ENCODE measurements around the gene SLC17A8.
"Not testable (repeated sequence)": the region's sequence is repeated elsewhere in the genome, so short reads cannot be mapped to it uniquely, and the experiment has no call there.

The SLC17A8 gene

DNA sequence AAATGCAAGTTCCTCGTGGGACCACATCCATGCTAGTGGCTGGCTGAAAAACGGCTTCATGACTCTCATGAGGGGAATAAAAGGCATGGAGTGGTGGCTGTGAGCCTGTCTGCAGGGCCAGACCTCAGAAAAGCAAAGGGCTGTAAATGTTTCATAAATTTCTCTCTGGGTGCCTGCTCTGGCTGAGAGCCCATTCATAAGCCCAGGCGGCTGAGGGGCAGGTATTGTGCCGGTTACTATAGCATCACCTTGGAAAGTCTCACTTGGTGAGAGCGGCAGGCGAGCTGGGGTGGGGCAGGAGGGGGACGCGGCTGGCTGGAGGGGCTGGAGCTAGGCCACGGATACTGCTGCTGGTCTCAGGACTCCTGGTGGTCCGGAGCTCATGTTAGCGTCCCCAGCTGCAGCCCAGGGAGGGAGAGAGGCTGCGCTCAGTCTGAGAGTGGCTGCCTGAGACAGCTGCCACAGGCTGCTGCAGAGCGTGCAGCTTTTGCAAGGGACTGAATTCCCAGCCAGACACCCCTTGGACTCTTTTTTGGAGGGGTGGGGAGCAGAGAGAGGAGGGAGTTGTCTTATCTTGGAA is at the start of gene SLC17A8:
Gene SLC17A8, plus strand, starts transcription at position 431 of the 580 bp plus-strand sequence. CDS start 318 bp downstream, outside the sequence.
- no peak for DNase-seq

DNA sequence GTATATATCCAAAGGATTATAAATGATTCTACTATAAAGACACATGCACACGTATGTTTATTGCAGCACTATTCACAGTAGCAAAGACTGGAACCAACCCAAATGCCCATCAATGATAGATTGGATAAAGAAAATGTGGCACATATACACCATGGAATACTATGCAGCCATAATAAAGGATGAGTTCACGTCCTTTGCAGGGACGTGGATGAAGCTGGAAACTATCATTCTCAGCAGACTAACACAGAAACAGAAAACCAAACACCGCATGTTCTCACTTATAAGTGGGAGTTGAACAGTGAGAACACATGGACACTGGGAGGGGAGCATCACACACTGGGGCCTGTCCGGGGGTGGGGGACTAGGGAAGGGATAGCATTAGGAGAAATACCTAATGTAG is 48.7 kb upstream of the SLC17A8 start:
- not testable (repeated sequence) for DNase-seq

DNA sequence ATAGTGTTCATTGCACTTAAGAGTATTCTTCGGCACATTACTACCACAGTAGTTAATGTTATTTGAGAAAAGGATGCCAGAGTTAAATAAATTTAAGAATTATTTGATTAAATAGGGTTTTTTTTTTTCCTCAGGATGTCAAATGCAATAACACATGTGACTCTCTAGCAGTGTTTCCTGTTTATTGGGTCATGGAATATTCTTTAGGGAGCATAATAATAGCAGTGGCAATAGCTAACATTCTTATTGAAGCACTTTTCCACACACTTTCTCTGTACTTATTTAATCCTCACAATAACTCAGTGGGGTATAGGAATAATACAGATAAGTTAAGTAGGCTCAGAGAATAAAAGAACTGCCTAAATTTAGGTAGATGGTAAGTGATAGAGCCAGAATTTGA is 45.6 kb upstream of the SLC17A8 start:
- no peak for DNase-seq

DNA sequence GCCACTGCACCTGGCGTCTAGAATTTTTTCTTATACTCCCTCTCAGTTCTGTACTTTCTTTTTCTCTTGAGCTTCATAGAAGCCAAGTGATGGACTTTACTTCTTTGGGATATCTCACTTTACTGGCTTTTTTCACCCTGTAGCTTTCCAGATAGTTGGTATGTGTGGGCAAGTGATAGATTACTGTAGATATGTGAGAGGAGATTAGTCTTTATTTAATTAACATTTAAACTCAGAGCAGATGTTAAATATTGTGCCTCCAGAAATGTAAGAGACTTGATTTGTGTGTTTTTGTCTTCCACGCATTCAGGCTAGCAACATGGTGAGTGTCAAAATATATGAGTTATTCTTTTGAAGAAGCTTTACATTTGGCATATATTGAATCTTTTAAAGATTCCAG is 39.5 kb upstream of the SLC17A8 start:
- DNase-seq: no peak

DNA sequence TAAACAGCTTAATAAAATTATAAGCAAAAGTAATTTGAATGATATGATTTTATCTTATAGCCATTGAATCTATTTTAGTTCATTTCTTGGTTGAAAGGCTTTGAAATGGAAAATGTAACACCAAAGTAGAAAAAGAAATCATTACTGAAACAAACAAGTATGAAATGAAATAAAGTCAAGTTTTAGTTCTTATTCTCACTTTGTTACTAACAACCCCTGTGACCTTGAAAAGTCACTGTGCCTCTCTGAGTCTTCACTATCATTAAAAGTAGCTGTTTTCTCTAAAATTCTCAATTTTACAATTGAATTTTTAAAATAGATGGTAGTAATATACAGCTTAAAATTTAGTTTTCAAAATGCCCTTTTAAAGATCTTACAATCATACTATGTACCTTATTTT is 32.4 kb upstream of the SLC17A8 start:
- no peak for DNase-seq

DNA sequence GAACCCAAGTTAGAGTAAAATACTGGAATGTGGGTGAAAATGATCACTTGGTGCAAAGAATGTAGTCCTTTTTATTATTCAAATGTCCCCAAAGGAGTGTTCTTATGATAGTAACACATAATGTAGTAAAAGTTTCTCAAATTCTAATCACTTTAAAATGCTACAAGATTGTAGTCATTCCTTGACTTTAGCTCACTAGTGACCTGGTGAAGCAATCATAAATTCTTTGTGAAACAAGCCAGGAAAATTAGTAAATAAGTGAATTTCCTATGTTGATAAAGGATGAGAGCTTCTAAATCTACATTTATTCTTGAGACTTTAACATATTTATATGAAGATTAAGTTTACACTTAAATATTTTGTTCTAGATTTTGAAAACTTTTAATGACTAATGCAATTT is 30.7 kb upstream of the SLC17A8 start:
- no peak for DNase-seq

DNA sequence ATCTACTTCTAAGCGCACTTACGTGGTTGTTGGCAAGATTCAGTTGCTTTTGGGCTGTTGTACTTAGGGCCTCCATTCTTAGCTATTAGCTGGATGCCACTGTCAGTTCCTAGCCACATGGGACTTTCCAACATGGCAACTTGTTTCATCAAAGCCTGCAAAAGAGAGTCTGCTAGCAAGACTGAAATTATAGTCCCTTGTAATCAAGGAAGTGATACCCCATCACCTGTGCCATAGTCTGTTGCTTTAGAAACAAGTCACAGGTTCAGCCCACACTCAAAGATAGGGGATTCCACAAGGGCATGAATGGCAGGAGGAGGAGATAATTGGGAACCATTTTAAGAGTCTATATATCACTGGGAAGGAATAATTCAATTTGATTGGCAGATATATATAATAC is 27.1 kb upstream of the SLC17A8 start:
- DNase-seq: no peak

DNA sequence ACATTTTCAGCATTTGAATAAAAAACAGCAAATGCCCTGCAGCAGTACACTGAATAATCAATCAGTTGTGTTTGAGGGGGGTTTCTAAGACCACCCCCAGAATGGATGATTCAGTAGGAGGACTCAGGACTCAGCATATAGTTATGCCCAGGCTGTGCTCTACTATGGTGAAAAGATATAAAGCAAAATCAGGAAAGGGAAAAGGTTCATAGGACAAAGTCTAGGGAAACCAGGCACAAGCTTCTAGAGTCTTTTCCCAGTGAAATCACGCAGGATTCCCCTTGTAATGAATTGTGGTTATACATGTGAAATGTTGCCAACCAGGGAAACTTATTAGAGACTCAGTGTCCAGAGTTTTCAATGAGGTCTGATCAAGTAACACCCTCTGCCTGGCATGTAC is 25.0 kb upstream of the SLC17A8 start:
- DNase-seq: no peak

DNA sequence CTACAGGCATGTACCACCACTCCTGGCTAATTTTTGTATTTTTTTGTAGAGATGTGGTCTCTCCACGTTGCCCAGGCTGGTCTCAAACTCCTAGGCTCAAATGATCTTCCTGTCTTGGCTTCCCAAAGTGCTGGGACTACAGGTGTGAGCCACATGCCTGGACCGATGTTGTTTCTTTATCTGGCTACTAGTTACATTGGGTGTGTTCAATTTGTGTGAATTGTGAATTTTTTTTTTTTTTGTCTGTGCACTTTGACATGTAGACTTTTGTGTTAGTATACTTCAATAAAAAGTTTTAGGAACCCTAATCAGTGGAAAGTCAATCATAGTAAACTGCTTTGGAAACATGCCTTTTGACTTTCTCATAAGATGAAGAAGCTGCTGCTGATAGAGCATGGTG is 24.0 kb upstream of the SLC17A8 start:
- no peak for DNase-seq

DNA sequence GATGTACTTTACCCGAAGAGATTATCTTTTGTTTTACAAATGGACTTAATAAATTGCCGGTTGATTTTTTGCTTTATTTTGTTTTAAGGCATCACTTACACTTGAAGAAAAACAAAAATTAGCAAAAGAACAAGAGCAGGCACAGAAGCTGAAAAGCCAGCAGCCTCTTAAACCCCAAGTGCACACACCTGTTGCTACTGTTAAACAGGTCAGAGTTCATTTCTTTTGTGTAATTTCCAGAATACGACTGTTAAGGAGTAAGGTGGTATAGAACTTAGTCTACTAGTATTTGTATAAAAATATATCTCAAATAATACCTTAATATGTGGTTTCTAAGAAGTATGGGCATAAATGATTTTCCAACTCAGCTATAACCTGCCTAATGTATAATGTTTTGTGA is 19.6 kb upstream of the SLC17A8 start:
- no peak for DNase-seq

DNA sequence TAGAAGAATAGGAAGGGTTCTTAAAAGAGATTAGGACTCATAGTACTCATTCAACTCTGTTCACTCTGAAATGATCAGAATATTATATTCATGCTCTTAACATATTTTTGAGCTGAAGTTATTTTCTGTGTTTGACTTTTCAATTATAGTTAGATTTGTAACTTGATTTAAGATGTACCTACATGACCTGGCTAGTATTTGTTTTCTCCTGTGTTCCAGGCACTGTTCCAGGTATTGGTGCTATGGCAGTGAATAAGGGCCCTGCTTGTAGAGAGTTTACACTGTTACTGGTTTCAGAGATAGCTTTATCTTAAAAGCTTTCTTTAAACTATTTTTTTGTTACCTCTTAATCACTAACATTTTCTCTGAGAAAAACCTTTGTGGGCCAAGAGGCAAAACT is 19.1 kb upstream of the SLC17A8 start:
- no peak for DNase-seq

DNA sequence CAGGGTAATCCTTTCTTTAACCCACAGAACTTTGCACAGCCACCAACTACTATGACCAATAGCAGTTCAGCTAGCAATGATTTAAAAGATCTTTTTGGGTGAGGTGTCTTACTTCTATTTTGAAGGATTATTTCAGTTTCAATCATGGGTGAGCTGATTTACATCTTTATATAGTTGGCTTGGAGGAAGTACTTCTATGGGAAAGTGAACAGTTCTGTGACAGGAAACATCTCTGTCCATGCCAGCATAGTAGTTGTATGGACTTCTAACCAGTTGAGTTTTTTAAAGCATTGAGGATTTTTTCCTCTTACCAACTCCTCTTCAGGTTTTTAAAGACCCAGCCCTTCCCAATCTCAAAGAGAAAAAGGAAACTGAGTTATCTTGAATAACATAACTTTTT is 17.8 kb upstream of the SLC17A8 start:
- no peak for DNase-seq

DNA sequence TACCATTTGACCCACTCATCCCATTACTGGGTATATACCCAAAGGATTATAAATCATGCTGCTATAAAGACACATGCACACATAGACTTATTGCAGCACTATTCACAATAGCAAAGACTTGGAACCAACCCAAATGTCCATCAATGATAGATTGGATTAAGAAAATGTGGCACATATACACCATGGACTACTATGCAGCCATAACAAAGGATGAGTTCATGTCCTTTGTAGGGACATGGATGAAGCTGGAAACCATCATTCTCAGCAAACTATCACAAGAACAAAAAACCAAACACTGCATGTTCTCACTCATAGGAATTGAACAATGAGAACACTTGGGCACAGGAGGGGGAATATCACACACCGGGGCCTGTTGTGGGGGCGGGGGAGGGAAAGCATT is 14.0 kb upstream of the SLC17A8 start:
- not testable (repeated sequence) for DNase-seq

DNA sequence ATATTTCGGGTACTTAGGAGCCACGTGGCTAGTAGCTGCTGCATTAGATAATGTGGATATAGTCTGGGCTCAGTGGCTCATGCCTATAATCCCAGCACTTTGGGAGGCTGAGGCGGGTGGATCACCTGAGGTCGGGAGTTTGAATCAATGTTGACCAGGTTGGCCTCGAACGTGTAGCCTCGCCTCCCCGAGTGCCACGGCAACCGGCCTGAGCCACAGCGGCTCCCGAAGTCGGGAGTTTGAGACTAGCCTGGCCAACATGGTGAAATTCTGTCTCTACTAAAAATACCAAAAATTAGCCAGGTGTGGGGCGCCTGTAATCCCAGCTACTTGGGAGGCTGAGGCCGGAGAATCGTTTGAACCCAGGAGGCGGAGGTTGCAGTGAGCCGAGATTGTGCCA is 12.5 kb upstream of the SLC17A8 start:
- DNase-seq: not testable (repeated sequence)

DNA sequence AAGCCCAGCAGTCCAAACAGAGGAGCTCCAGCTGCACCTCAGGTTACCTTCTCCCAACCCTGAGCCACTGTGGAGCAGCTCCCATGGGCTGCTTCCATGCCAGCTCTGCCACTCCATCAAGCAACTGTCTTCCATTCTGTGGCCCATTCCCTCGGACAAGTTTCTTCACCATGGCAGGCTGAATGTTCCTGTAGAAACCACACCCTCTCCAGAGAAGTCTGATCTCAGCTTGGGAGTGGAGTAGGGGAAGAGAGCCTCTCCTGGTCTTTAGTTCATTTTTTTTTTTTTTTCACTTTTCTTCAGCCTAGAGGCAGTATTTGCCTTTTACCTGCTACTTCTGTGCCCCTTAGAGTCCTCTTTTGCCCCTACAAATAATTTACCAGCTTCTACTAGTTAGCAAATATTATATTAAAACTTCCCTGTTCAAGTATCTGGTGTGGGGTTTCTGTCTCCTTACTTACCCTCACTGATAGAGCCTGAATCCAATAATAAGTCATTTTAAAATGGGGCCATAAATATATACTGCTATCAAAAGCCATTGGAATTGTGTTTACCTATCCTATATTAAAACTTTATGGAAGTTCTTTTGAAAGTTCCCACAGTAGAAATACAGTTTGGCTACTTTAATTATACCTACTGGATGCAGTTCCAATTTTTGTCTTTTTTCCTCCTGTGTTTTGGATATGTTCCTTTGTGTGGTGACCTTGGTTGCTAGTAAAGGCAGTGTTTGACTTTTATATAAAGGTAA is 11.7 kb upstream of the SLC17A8 start:
- DNase-seq: no peak

DNA sequence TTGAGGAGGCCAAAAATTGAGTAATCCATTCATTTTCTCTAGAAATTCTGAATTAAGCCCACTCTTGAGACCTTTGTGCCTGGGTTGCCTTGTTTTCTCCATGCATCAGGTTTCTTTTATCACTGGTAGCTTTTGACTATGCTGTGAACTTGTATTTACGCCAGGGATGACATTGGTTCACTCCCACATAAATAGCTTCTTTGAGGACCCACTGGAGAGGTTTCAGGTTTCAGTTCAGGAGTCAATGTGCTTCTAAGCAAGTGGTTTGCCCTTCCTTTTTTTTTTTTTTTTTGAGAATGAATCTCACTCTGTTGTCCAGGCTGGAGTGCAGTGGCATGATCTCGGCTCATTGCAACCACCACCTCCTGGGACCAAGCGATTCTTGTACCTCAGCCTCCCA is 10.2 kb upstream of the SLC17A8 start:
- no peak for DNase-seq

DNA sequence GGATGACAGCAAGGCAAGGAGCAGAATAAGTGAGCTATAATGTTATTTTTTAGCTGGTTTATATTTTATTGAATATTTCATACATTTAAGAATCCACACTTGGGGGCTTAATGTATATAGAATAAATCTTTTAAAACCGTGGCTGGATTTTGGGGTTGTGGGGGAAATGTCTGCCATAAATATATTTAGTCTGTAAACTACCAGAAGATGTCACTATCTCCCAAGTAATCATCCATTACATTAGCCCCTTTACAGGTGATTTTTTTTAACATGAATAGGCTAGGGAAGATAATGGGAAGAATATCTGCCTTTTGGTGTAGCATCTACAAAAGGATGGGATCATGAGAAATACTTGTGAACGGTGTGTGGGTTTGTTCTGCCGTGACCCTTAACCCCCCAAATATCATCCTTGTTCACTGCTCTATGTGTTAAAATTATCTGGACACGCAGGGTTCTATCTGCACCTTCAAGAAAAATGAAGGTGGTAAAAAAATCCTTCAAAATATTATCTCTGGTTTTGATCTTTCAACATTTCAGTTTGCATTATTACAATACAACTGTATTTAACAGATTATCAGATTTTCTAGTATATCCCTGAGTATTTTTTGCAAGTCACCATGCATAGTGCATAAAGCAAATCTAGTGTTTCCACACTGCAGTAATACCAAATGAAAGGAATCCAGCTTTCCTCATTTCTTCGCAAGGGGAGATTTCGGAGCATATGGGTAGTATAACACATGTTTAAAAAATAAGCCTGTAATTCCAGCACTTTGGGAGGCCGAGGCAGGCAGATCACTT is 8.0 kb upstream of the SLC17A8 start:
- DNase-seq: no peak

DNA sequence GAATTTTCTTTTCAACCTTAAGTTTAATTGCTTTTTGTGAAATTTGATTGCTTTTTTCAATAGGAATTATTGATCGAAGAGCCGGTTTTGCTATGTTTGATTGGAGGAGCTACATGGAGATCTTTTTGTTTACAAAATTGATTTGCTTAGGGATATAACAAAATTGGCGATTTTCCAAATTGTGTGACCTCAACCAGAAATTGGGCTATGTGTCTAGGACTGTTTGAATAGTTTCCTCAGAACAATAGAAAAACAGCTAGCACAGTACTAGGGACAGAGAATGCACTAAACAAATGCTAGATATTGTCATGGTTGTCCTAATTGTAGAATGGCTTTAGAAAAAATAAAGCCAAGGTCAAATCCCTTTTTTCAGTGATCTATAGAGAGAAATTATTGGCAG is 2.4 kb downstream of the SLC17A8 start:
- no peak for DNase-seq

DNA sequence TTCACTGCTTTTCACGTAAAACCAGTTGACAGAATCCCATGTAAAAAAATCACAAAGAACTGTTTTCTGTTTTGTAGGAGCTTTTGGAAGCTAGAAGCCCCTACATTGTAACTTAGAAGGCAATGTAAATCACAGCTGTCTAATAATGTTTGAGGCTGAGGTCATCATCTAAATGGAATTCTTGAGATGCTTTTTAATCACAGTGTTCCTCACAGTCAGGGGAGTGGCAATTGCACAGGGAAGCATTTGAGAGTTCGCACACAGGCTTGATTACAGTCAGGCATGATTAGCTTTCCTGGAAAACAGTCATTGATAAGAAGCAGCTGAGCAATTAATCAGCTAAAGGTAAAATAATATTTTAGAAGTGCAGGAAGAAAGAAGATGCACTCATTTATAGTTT is 2.9 kb downstream of the SLC17A8 start:
- no peak for DNase-seq

DNA sequence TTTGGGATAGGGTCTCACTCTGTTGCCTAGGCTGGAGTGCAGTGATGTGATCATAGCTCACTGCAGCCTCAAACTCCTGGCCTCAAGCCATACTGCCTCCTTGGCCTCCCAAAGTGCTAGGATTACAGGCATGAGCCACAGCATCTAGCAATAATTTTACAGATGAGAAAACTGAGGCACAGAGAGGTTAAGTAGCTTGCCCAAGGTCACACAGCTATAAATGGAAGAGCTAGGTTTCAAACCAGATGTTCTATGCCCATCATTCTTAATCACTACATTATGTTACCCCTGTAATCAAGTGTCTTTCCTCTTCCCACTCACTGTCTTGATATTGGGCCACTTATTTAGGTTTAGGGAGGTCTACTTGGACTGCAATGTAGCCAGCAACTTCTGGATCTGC is 3.6 kb downstream of the SLC17A8 start:
- DNase-seq: no peak

DNA sequence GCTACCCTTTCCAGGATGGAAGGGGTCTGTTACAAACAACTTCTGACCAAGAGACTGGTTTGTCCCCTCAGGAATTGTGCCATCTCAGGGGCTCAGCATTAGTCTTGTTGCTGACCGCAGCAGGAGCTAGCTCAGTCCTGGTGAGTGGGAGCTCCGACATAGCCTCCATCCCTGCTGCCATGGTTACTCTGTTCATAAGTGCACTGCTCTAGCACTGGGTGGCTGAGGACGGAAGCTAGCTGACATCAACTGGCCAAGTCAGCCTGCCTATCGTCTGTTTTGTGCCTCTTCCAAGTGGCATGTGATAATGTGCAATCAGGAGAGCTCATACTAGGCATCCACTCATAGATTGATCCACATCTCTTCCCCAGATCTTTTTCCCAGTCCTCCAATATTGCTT is 7.5 kb downstream of the SLC17A8 start:
- no peak for DNase-seq

DNA sequence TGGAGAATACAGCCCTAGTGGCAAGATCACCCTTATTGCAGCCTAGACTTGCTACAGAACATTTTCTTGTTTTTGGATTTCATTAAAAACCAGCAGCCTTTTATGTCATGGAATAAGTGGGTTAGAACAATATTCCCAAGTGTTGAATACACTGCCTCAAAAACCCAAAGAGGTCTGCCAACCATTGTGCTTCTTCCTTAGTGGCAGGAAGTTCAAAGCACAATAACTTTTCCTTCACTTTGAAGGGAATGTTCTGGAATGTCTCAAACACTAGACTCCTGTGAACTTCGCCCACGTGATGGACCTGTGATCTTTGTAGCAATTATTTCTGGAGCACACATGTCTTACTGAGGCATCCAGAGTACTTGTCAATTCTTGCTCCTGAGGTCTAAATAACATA is 8.5 kb downstream of the SLC17A8 start:
- no peak for DNase-seq

DNA sequence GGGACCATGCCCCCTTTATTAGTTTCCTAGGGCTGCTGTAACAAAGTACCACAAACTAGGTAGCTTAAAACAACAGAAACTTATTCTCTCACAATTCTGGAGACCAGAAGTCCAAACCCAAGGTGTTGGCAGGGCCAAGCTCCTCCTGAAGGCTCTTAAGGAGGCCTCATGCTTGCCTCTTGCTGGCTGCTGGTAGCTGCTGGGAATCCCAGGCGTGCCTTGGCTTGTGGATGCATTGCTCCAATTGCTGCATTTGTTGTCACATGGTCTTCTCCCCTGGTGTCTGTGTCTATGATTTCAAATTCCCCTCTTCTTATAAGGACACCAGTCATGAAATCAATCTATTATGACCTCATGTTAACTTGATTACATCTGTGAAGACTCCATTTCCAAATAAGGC is 11.2 kb downstream of the SLC17A8 start:
- no peak for DNase-seq

DNA sequence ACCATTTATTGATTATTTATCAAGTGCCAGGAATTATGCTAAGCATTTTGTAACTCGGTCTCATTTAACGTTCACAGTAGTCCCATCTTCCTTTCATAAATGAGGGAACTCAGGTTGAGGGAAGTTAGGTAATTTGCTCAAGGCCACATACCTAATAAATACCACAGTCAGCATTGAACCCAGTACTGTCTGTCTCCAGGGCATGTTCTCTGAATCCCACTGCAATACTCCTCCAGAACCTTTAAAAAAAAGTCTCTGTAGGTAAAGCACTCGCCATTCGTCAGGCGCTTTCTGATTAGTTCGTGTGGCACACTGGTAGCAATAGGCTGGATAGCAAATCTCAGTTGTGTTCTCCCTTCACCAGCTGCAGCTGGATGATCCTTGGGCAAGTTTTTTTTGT is 14.3 kb downstream of the SLC17A8 start:
- no peak for DNase-seq

All from activated effector memory CD4-positive, alpha-beta T cell treated with Interleukin-2 at 50 U/mL for 16 hours (primary cell).